Bronchial epithelial cell (primary cell): ENCODE results near the gene F13A1. TPM values are rescaled to one million over a fixed set of nuclear protein-coding genes. Genes with fewer than 3 reads are reported as not detected.

ENCODE experiments used
- DNase-seq: peaks from one replicate; pipeline ENCODE4 v3.0.0-alpha.2; 2010; ENCODE audit warnings: low read depth
- FAIRE-seq: peaks from 2 replicates; lab custom pipeline; 2011; peaks lifted over from hg19 to GRCh38; lab: Jason Lieb, UNC
- H3K27me3 ChIP-seq: 2 replicates; pipeline ENCODE4 v1.5.1; 2011; ENCODE audit warnings: low read length; ENCODE audit not compliant: control insufficient read depth, insufficient read depth
- H3K36me3 ChIP-seq: 2 replicates; pipeline ENCODE4 v1.5.1; 2011; ENCODE audit warnings: low read length; ENCODE audit not compliant: control insufficient read depth, insufficient read depth
- H3K4me3 ChIP-seq: 2 replicates; pipeline ENCODE4 v1.5.1; 2011; ENCODE audit warnings: mild to moderate bottlenecking, low read depth, low read length, control low read depth
- CTCF ChIP-seq: IDR thresholded peaks from 2 replicates; pipeline ENCODE4 v1.5.1; 2011; ENCODE audit warnings: mild to moderate bottlenecking, moderate library complexity, low read length, control low read depth, inconsistent platforms; ENCODE audit not compliant: insufficient read depth, severe bottlenecking
- total RNA-seq: library from RNA; depleted of rRNA; stranded (reverse); fragments of >200 nt; gene quantifications from 2 replicates; pipeline ENCODE4 v1.2.1, GENCODE V29; 2014

The F13A1 gene
- total RNA-seq, 1 donor from 2014 or later = not detected

- Histone ChIP-seq H3K4me3 (no peak overlapping the region), H3K27me3 (no peaks in the 10 kb centered on the region), H3K36me3 (no peaks in the 10 kb centered on the region)
- DNase-seq (no peak), FAIRE-seq (no peak)
- no peak for TF ChIP-seq CTCF
Measured at GRCh38 chr6:6331946-6332601, 11.6 kb upstream of the F13A1 start.

GRCh38 chr6:6331393-6331792, 10.9 kb upstream of the F13A1 start:
- FAIRE-seq (no peak), DNase-seq (no peak)
- no peak overlapping the region for H3K4me3 ChIP-seq
- H3K36me3 ChIP-seq = no peaks in the 10 kb centered on the region
- TF ChIP-seq CTCF = no peak
- peaks cover 1% of the 10 kb centered on the region for H3K27me3 ChIP-seq

- no peak for TF ChIP-seq CTCF
- Histone ChIP-seq H3K27me3 (peaks cover 2% of the 10 kb centered on the region), H3K4me3 (no peak overlapping the region), H3K36me3 (no peaks in the 10 kb centered on the region)
- FAIRE-seq = no peak
- DNase-seq = no peak
Measured at GRCh38 chr6:6330407-6330806, 9.9 kb upstream of the F13A1 start.

- Histone ChIP-seq H3K36me3 (no peaks in the 10 kb centered on the region), H3K4me3 (no peak overlapping the region), H3K27me3 (peaks cover 6% of the 10 kb centered on the region)
- FAIRE-seq = no peak
- no peak for DNase-seq
- no peak for TF ChIP-seq CTCF
Measured at GRCh38 chr6:6328451-6328850, 8.0 kb upstream of the F13A1 start.

GRCh38 chr6:6323352-6323751, 2.9 kb upstream of the F13A1 start:
- TF ChIP-seq CTCF = no peak
- FAIRE-seq = no peak
- no peaks in the 10 kb centered on the region for H3K36me3 ChIP-seq

GRCh38 chr6:6320901-6321300, 439 bp upstream of the F13A1 start:
- Histone ChIP-seq H3K27me3 (peaks cover 31% of the 10 kb centered on the region), H3K4me3 (no peak overlapping the region), H3K36me3 (no peaks in the 10 kb centered on the region)
- FAIRE-seq = no peak
- DNase-seq = peak; percentile 68
- no peak for TF ChIP-seq CTCF

More at GRCh38 chr6:6323352-6323751, 2.9 kb upstream of the F13A1 start:
- Histone ChIP-seq H3K27me3 (peaks cover 25% of the 10 kb centered on the region), H3K4me3 (no peak overlapping the region)
- no peak for DNase-seq
